Kidney (tissue), 14 donors: ENCODE data around the gene TRPM2. TPM values are rescaled to one million over a fixed set of nuclear protein-coding genes. Genes with fewer than 3 reads are reported as not detected.

Source experiments
- DNase-seq, 5 donors: peaks; one replicate each; pipeline ENCODE4 v3.0.0-alpha.2; 2013 to 2020
- FAIRE-seq: peaks from 2 replicates; lab custom pipeline; 2012; peaks lifted over from hg19 to GRCh38; lab: Jason Lieb, UNC
- H3K27ac ChIP-seq, 2 donors: one replicate each; pipeline ENCODE4 v1.7.0; 2013; ENCODE audit warnings: low read depth in 2 of 2, low read length in 2 of 2, inconsistent platforms in 1 of 2
- H3K27me3 ChIP-seq: one replicate; pipeline ENCODE4 v1.7.1; 2013; ENCODE audit warnings: low read length, inconsistent platforms; ENCODE audit not compliant: control insufficient read depth, insufficient read depth
- H3K36me3 ChIP-seq, 3 donors: one replicate each; pipeline versions ENCODE4 v1.7.0 to v1.7.1; 2013; ENCODE audit warnings: low read length in 3 of 3, control low read depth in 1 of 3, inconsistent platforms in 1 of 3; ENCODE audit not compliant: insufficient read depth in 3 of 3, control insufficient read depth in 2 of 3
- H3K4me1 ChIP-seq, 3 donors: one replicate each; pipeline versions ENCODE4 v1.7.0 to v1.7.1; 2013; ENCODE audit warnings: low read length in 3 of 3, inconsistent platforms in 1 of 3, low read depth in 1 of 3; ENCODE audit not compliant: control insufficient read depth in 2 of 3, insufficient read depth in 2 of 3
- H3K4me3 ChIP-seq, 3 donors: one replicate each; pipeline versions ENCODE4 v1.7.0 to v1.8.1; 2013; ENCODE audit warnings: low read length in 3 of 3, control low read depth in 1 of 3, inconsistent platforms in 1 of 3
- H3K9ac ChIP-seq, 3 donors: one replicate each; pipeline versions ENCODE4 v1.7.0 to v1.7.1; 2013; ENCODE audit warnings: low read length in 3 of 3, control low read depth in 1 of 3, inconsistent platforms in 1 of 3
- H3K9me3 ChIP-seq, 3 donors: one replicate each; pipeline versions ENCODE4 v1.7.0 to v1.7.1; 2013; ENCODE audit warnings: low read length in 3 of 3, control low read depth in 1 of 3, inconsistent platforms in 1 of 3; ENCODE audit not compliant: control insufficient read depth in 2 of 3, insufficient read depth in 1 of 3
- CTCF ChIP-seq: IDR thresholded peaks from 3 replicates; pipeline ENCODE4 v1.5.1; 2012; ENCODE audit warnings: mild to moderate bottlenecking, moderate library complexity, borderline replicate concordance; ENCODE audit not compliant: insufficient read depth; ENCODE audit errors: extremely low read depth
- intact Hi-C: fragments of 100-400 bp; cut with DNase I; formaldehyde crosslinking; loops from one replicate; pipeline ENCODE4 v1.11.1; 2022
- polyA plus RNA-seq: library from polyadenylated mRNA; stranded (reverse); fragments of 350-450 nt; fragmentation: Illumina TruSeq; extraction: RNeasy Lipid Tissue Mini Kit (QIAGEN cat#74804); gene quantifications from one replicate; pipeline ENCODE4 v1.2.3, GENCODE V29; 2014; ENCODE audit warnings: low read depth, low replicate concordance; ENCODE audit not compliant: insufficient read depth
- total RNA-seq: library from RNA; stranded (reverse); fragmentation: NEBNext Ultra II Directional; extraction: Animal tissue kit (Norgen Biotek cat#: 25700); gene quantifications from one replicate; pipeline ENCODE4 v1.2.1, GENCODE V29; 2021
- donor health status: control.
- donor health status: control.
- donor health status: control.
- donor health status: control.
- donor health status: control.
- donor health status: DM: yes; HTN: yes; CAD: no.
- donor health status: Normal renal cell carcinoma (clear cell type).

Gene TRPM2
- total and polyA plus RNA-seq, 2 donors from 2014 or later, result 2.0 to 11.5 TPM

GRCh38 chr21:44437371-44437695 is 83.9 kb downstream of the TRPM2 start:
- no peak overlapping the region for H3K4me3 ChIP-seq
- H3K27me3 ChIP-seq, result no peaks in the 10 kb centered on the region
- no peak overlapping the region for H3K9ac ChIP-seq
- no peaks in the 10 kb centered on the region for H3K4me1 ChIP-seq
- no peak overlapping the region for H3K27ac ChIP-seq
- intact Hi-C loops, result no loop called here
- H3K9me3 ChIP-seq, result no peaks in the 10 kb centered on the region
- FAIRE-seq (no peak), DNase-seq (peak in 2 of 5 donors; percentile 12 to 18)
- no peaks in the 10 kb centered on the region for H3K36me3 ChIP-seq
- no peak for TF ChIP-seq CTCF

GRCh38 chr21:44437696-44438431 is 84.4 kb downstream of the TRPM2 start:
- H3K36me3 ChIP-seq, result no peaks in the 10 kb centered on the region
- no peaks in the 10 kb centered on the region for H3K27me3 ChIP-seq
- DNase-seq (peak in 2 of 5 donors; percentile 38 to 64), FAIRE-seq (no peak)
- TF ChIP-seq CTCF, result no peak
- H3K4me3 ChIP-seq, result no peak overlapping the region
- intact Hi-C loops, result no loop called here
- no peak overlapping the region for H3K27ac ChIP-seq
- H3K9ac ChIP-seq, result no peak overlapping the region
- H3K9me3 ChIP-seq, result no peaks in the 10 kb centered on the region
- H3K4me1 ChIP-seq, result no peaks in the 10 kb centered on the region

DNA sequence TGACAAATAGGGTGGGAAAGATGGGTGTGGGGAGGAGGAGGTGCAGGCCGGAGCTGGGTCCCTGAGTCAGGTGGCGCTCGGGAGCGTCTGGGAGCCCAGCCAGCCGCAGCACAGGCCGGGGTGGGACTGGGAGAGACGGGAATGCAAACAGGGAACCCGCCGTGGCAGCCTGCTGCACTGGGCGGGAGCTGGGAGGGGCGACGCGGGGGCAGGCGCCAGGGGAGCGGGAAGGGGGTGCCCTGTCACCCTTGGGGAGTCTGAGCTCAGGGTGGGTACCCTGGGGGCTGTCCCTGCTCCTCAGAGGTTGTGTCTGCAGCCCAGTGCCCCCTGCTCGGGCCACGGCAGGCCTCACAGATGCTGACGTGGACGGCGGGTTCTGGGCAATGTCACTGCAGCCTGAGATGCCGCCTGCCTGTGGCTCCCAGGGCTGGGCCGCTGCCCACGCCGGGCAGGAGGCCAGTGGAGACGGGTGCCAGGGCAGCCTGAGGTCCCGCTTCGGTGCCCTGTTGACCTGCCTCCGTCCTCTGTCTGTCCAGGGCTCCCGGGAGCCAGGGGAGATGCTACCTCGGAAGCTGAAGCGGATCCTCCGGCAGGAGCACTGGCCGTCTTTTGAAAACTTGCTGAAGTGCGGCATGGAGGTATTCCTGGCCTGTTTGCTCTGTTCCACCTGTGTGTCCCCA is 85.2 kb downstream of the TRPM2 start:
- TF ChIP-seq CTCF, result no peak
- DNase-seq, result peak in 1 of 5 donors; percentile 36
- Histone ChIP-seq H3K4me3 (no peak overlapping the region), H3K27me3 (no peaks in the 10 kb centered on the region), H3K9ac (no peak overlapping the region), H3K36me3 (no peaks in the 10 kb centered on the region), H3K27ac (no peak overlapping the region), H3K9me3 (no peaks in the 10 kb centered on the region), H3K4me1 (no peaks in the 10 kb centered on the region)
- FAIRE-seq, result no peak
- intact Hi-C loops, result no loop called here
